Mucosa of descending colon (tissue), 3 donors: ENCODE measurements around the gene PLXND1. TPM values are rescaled to one million over a fixed set of nuclear protein-coding genes. Genes with fewer than 3 reads are reported as not detected.

Source experiments
- ATAC-seq: fragments of 200-7000 bp; cut with Tn5 transposase; one replicate; pipeline ENCODE4 v1.9.1; 2020; ENCODE audit warnings: mild to moderate bottlenecking, moderate library complexity
- DNase-seq, 3 donors: peaks; one replicate each; pipeline ENCODE4 v3.0.0-alpha.2; 2020
- H3K36me3 ChIP-seq: fragments of 200-600 bp; one replicate; pipeline ENCODE4 v1.8.0; 2021; ENCODE audit warnings: low read depth, mild to moderate bottlenecking
- H3K4me1 ChIP-seq: fragments of 200-600 bp; one replicate; pipeline ENCODE4 v1.8.0; 2021; ENCODE audit warnings: low read depth, mild to moderate bottlenecking
- H3K4me3 ChIP-seq: fragments of 200-600 bp; one replicate; pipeline ENCODE4 v1.8.0; 2021; ENCODE audit warnings: mild to moderate bottlenecking
- H3K9me3 ChIP-seq: fragments of 200-600 bp; one replicate; pipeline ENCODE4 v1.8.0; 2021; ENCODE audit warnings: mild to moderate bottlenecking
- intact Hi-C, 2 donors: fragments of 100-400 bp; cut with DNase I in 1 of 2; cut with micrococcal nuclease in 1 of 2; formaldehyde crosslinking; loops; one replicate each; pipeline versions ENCODE4 v1.11.0 to v1.11.1; 2022; cut with DNase I, micrococcal nuclease
- total RNA-seq, 3 donors: library from RNA; stranded (reverse); fragmentation: NEBNext Ultra II Directional in 2 of 3; extraction: Animal tissue kit (Norgen Biotek cat#: 25700) in 2 of 3; gene quantifications; one replicate each; pipeline versions ENCODE4 v1.2.1 to v1.2.4, GENCODE V29; 2021 to 2023
- TF ChIP-seq, protein P1 (sequence below): fragments of 200-600 bp; IDR thresholded peaks from one replicate; pipeline ENCODE4 v1.8.0; 2022; ENCODE audit warnings: antibody characterized with exemption, mild to moderate bottlenecking
- donor health status: DM: no; HTN: no; CAD: no; lungs with moderate emphysema.
- donor health status: DM: no; HTN: no; CAD: no.
- donor health status: DM: no; HTN: yes; CAD: no.

PLXND1 gene
- total RNA-seq, 3 donors from 2014 or later, result 26.8 to 57.1 (median 48.1) TPM

DNA sequence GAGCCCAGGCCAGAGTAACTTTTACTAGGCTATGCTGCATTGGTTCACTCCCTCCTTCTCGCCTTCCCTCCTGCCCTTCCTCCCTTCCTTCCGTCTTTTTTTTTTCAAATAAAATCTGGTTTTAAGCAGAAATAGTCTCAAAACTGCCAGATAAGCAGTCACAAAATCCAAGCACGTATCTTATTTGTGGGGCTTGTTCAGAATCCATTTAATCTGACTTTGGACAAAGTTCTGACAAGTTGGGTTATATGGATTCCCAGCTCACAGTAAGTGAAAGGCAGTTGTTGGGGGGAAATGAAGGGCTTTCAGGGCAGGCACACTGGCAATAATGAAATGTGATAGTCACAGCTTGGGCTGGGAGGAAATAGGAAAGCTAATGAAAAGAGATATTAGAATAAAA is 32.0 kb upstream of the PLXND1 start:
- no peak for DNase-seq
- Histone ChIP-seq H3K9me3 (no peaks in the 10 kb centered on the region), H3K4me1 (no peaks in the 10 kb centered on the region), H3K36me3 (no peaks in the 10 kb centered on the region), H3K4me3 (no peak overlapping the region)
- intact Hi-C loops, result loop anchor here in 1 of 2 donors (10.0 kb wide), 1 partner anchor 296 kb away; no protein-coding TSS in a partner anchor
- TF ChIP-seq, protein P1, sequence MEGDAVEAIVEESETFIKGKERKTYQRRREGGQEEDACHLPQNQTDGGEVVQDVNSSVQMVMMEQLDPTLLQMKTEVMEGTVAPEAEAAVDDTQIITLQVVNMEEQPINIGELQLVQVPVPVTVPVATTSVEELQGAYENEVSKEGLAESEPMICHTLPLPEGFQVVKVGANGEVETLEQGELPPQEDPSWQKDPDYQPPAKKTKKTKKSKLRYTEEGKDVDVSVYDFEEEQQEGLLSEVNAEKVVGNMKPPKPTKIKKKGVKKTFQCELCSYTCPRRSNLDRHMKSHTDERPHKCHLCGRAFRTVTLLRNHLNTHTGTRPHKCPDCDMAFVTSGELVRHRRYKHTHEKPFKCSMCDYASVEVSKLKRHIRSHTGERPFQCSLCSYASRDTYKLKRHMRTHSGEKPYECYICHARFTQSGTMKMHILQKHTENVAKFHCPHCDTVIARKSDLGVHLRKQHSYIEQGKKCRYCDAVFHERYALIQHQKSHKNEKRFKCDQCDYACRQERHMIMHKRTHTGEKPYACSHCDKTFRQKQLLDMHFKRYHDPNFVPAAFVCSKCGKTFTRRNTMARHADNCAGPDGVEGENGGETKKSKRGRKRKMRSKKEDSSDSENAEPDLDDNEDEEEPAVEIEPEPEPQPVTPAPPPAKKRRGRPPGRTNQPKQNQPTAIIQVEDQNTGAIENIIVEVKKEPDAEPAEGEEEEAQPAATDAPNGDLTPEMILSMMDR, result no peak
- ATAC-seq, result no peak

DNA sequence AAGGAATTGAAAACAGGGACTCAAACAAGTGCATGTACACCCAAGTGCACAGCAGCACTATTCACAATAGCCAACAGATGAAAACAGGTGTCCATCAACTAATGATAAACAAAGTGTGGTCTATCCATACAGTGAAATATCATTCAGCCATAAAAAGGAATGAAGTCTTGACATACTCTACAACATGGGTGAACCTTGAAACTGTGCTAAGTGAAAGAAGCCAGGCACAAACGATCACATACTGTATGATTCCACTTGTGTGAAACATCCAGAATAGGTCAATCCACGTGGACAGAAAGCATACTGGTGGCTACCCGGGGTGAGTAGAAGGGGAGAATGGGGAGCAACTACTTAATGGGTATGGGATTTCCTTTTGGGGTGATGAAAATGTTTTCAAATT is 29.6 kb upstream of the PLXND1 start:
- TF ChIP-seq, protein P1, result no peak
- Histone ChIP-seq H3K4me3 (no peak overlapping the region), H3K9me3 (no peaks in the 10 kb centered on the region), H3K4me1 (no peaks in the 10 kb centered on the region), H3K36me3 (no peaks in the 10 kb centered on the region)
- no peak for DNase-seq
- no peak for ATAC-seq
- intact Hi-C loops, result loop anchor here in 1 of 2 donors (10.0 kb wide), 1 partner anchor 299 kb away; no protein-coding TSS in a partner anchor

DNA sequence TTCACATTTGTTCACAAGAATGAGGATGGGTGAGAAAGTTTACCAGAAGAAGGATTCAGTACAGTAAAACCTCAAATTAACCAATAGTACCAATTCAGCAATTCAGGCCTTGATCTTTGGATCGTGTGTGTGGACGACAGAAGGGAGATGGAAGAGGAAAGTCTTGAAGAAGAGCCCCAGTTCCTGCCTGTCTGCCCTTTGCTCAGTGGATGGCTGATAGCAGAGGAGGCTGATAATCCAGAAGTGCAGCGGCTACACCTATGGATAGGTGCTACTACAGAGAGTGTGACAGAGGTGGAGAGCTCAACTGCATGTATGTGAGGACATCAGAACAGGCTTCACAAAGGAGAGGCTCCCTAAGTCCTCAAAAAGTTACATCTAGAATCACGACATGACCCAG is 29.2 kb upstream of the PLXND1 start:
- Histone ChIP-seq H3K4me1 (no peaks in the 10 kb centered on the region), H3K36me3 (no peaks in the 10 kb centered on the region), H3K4me3 (no peak overlapping the region), H3K9me3 (no peaks in the 10 kb centered on the region)
- TF ChIP-seq, protein P1, result no peak
- ATAC-seq (no peak), DNase-seq (no peak)
- intact Hi-C loops, result loop anchor here in 1 of 2 donors (10.0 kb wide), 1 partner anchor 299 kb away; no protein-coding TSS in a partner anchor

DNA sequence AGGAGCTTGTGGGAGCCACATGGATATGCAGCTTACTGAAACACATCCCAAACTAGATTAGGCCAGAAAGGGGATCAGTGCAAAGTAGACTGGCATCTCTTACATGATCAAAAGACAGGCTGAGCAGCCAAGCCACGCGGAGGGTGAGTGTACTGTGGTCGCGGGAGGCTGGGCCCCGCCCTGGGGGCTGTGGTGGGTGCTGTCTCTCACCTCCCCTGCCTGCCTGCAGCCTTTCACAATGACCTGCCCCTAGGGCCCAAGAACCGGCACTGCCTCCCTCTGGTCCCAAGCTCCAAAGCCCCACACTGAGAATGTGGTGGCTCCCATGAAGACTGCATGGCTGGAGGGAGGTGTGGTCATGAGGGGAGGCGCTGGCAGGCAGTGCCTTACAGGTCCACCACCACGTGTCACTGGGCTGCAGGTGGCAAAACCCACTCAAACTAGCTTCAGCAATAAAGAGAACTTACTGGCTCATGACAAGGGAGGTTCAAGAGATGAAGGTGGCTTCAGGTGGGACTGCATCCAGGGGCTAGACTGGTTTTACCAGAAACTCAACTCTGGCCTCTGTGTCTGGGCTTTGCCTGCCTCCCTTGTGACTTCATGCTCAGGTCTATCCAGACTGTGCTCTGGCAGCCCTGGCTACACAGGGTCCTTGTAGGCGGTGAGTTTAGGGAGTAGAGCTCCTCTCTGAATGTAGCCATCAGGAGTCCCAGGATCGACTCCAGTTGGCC is 27.4 kb upstream of the PLXND1 start:
- no peaks in the 10 kb centered on the region for H3K9me3 ChIP-seq
- DNase-seq, result no peak
- ATAC-seq, result no peak

DNA sequence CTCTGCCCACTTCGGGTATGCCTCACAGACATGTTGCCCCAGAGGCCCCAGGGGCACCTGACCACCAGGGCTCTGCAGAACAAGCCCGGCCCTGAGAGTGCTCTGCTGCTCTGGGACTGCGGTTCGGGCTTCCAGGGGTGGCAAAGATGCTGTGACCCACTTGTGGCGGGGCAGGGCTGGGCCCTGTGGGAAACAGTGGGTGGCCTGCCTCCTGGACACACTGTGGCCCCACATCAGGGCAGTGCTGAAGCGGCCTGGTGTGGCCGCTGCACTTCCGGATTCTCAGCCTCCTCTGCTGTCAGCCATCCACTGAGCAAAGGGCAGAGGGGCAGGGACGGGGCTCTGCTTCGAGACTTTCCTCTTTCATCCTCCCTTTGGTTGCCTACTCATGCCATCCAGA is 26.5 kb upstream of the PLXND1 start:
- ATAC-seq, result no peak
- Histone ChIP-seq H3K4me3 (no peak overlapping the region), H3K4me1 (peaks cover 4% of the 10 kb centered on the region), H3K9me3 (no peaks in the 10 kb centered on the region), H3K36me3 (no peaks in the 10 kb centered on the region)
- no peak for DNase-seq
- TF ChIP-seq, protein P1, result no peak
- intact Hi-C loops, result loop anchor here in 1 of 2 donors (10.0 kb wide), 1 partner anchor 302 kb away; no protein-coding TSS in a partner anchor

More for the DNA sequence above, 27.4 kb upstream of the PLXND1 start:
- TF ChIP-seq, protein P1, result no peak
- intact Hi-C loops, result loop anchor here in 1 of 2 donors (10.0 kb wide), 1 partner anchor 301 kb away; no protein-coding TSS in a partner anchor
- Histone ChIP-seq H3K36me3 (no peaks in the 10 kb centered on the region), H3K4me1 (no peaks in the 10 kb centered on the region), H3K4me3 (no peak overlapping the region)
